GM10248 (cell line): ENCODE measurements around the gene CLK1.
"Not testable (repeated sequence)": the region's sequence is repeated elsewhere in the genome, so short reads cannot be mapped to it uniquely, and the experiment has no call there.

ENCODE experiments used
- CTCF ChIA-PET: fragments of 300-600 bp; sonication (Branson Sonifier 250); formaldehyde crosslinking; extraction: SDS; loops from one replicate; lab custom pipeline; 2021; ENCODE audit warnings: antibody characterized with exemption; lab: Yijun Ruan, JAX
- POLR2A ChIA-PET: fragments of 350-650 bp; sonication (Branson Sonifier 250); formaldehyde crosslinking; extraction: SDS; loops from one replicate; lab custom pipeline; 2020; ENCODE audit warnings: antibody characterized with exemption; lab: Yijun Ruan, JAX
- DNase-seq: peaks from one replicate; pipeline ENCODE4 v3.0.0; 2012; ENCODE audit errors: extremely low spot score
- CTCF ChIP-seq: IDR thresholded peaks from 2 replicates; pipeline ENCODE4 v1.5.1; 2012; ENCODE audit warnings: mild to moderate bottlenecking, low read depth; ENCODE audit errors: extremely low read depth, missing control alignments, control extremely low read depth

Gene CLK1

GRCh38 chr2:200899482-200899881, 35.0 kb upstream of the CLK1 start:
- no peak for DNase-seq
- ChIA-PET POLR2A (no interaction called here), CTCF (interaction anchor here (1.4 to 4.0 kb wide), 3 partner anchors 169 to 333 kb away, joined by 3 to 20 read pairs (median 6); partner anchors contain the start of gene CASP10)
- no peak for TF ChIP-seq CTCF

- no peak for TF ChIP-seq CTCF
- peak; percentile 91 for DNase-seq
- ChIA-PET CTCF (interaction anchor here (0.9 to 2.0 kb wide), 7 partner anchors 12 to 344 kb away, joined by 3 to 14 read pairs (median 5); no protein-coding TSS in a partner anchor), POLR2A (interaction anchor here (0.7 to 1.8 kb wide), 3 partner anchors 25 to 255 kb away, joined by 3 to 23 read pairs (median 3); partner anchors contain the start of gene CLK1)
These were observed 24.5 kb upstream of the CLK1 start, which contains the start of the genes NIF3L1 and PPIL3 for GRCh38 chr2:200888704-200889625. Gene NIF3L1 (plus strand): TSS chr2:200889371. CDS start chr2:200891944, 2,573 bp downstream. Gene PPIL3 (minus strand): TSS chr2:200889077. CDS start chr2:200887615, 1,462 bp downstream.

GRCh38 chr2:200881715-200882249, 17.3 kb upstream of the CLK1 start:
- POLR2A ChIA-PET, result interaction anchor here (1.0 kb wide), 1 partner anchor 18 kb away, joined by 3 read pairs; the partner anchor contains the start of gene CLK1
- CTCF ChIA-PET, result not testable (repeated sequence)

GRCh38 chr2:200878289-200878880, 13.9 kb upstream of the CLK1 start:
- no peak for DNase-seq
- POLR2A ChIA-PET, result interaction anchor here (0.5 to 1.6 kb wide), 2 partner anchors 14 to 1614 kb away, joined by 5 to 8 read pairs; partner anchors contain the start of gene CLK1
- no peak for TF ChIP-seq CTCF
- CTCF ChIA-PET, result interaction anchor here (1.0 to 3.4 kb wide), 5 partner anchors 9 to 299 kb away, joined by 3 to 10 read pairs (median 3); no protein-coding TSS in a partner anchor

More at GRCh38 chr2:200881715-200882249, 17.3 kb upstream of the CLK1 start:
- not testable (repeated sequence) for DNase-seq

GRCh38 chr2:200877443-200877842, 13.0 kb upstream of the CLK1 start:
- ChIA-PET POLR2A (interaction anchor here (1.6 kb wide), 1 partner anchor 13 kb away, joined by 5 read pairs; the partner anchor contains the start of gene CLK1), CTCF (interaction anchor here (1.0 to 3.4 kb wide), 5 partner anchors 8 to 300 kb away, joined by 3 to 10 read pairs (median 3); no protein-coding TSS in a partner anchor)
- DNase-seq, result no peak
- TF ChIP-seq CTCF, result no peak

GRCh38 chr2:200873560-200873959, 9.1 kb upstream of the CLK1 start:
- ChIA-PET CTCF (no interaction called here), POLR2A (no interaction called here)
- TF ChIP-seq CTCF, result no peak
- no peak for DNase-seq
